ENCODE data around the gene DDR1. TPM values are rescaled to one million over a fixed set of nuclear protein-coding genes. Genes with fewer than 3 reads are reported as not detected.
"Not testable (repeated sequence)": the region's sequence is repeated elsewhere in the genome, so short reads cannot be mapped to it uniquely, and the experiment has no call there.

DDR1 gene
- total RNA-seq, 3 donors from 2014 or later = 145 to 336 (median 271) TPM

DNA sequence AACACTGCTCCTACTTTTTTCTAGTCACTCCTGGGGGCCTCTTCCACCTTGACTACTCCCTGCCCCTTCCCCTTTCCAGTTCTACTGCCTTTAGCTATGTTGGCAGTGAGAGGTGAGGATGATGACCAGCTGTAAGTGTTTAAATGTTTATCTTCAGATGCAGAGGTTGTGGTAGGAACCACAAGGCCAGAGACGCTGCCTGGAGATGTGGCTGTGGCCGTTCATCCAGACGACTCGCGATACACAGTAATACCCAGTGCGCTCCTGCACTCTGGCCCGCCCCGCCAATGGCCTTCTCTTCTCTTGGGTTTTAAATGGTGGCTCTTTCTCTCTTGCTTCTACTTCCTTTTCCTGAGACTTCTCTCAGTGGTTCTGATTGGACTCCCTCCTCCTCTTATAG, 34.4 kb downstream of the DDR1 start:
- ATAC-seq (no peak), DNase-seq (no peak)
- peaks cover 11% of the 10 kb centered on the region for H3K4me1 ChIP-seq (ENCODE audit: low read depth)
- no peak overlapping the region for H3K4me3 ChIP-seq
- no peaks in the 10 kb centered on the region for H3K9me3 ChIP-seq
- no peaks in the 10 kb centered on the region for H3K36me3 ChIP-seq (ENCODE audit: low read depth)
- TF ChIP-seq, protein P1, sequence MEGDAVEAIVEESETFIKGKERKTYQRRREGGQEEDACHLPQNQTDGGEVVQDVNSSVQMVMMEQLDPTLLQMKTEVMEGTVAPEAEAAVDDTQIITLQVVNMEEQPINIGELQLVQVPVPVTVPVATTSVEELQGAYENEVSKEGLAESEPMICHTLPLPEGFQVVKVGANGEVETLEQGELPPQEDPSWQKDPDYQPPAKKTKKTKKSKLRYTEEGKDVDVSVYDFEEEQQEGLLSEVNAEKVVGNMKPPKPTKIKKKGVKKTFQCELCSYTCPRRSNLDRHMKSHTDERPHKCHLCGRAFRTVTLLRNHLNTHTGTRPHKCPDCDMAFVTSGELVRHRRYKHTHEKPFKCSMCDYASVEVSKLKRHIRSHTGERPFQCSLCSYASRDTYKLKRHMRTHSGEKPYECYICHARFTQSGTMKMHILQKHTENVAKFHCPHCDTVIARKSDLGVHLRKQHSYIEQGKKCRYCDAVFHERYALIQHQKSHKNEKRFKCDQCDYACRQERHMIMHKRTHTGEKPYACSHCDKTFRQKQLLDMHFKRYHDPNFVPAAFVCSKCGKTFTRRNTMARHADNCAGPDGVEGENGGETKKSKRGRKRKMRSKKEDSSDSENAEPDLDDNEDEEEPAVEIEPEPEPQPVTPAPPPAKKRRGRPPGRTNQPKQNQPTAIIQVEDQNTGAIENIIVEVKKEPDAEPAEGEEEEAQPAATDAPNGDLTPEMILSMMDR (IDR thresholded peaks at IDR 0.05) = no peak
- intact Hi-C loops (cut with DNase I, micrococcal nuclease) = loop anchor here in 1 of 2 donors (5.0 kb wide), 1 partner anchor 169 kb away; no protein-coding TSS in a partner anchor

- Histone ChIP-seq H3K9me3 (no peaks in the 10 kb centered on the region), H3K4me1 (ENCODE audit: low read depth) (no peaks in the 10 kb centered on the region), H3K36me3 (ENCODE audit: low read depth) (no peaks in the 10 kb centered on the region), H3K4me3 (no peak overlapping the region)
- intact Hi-C loops (cut with DNase I, micrococcal nuclease) = loop anchor here in 1 of 2 donors (5.0 kb wide), 1 partner anchor 145 kb away; no protein-coding TSS in a partner anchor
- TF ChIP-seq, protein P1 (IDR thresholded peaks at IDR 0.05) = no peak
- ATAC-seq (no peak), DNase-seq (no peak)
These were observed 38.1 kb downstream of the DDR1 start for GRCh38 chr6:30922447-30922852.

- not testable (repeated sequence) for H3K36me3 ChIP-seq (ENCODE audit: low read depth); H3K4me3 ChIP-seq; DNase-seq; H3K4me1 ChIP-seq (ENCODE audit: low read depth); H3K9me3 ChIP-seq; ATAC-seq
- intact Hi-C loops (cut with DNase I, micrococcal nuclease) = loop anchor here in 1 of 2 donors (5.0 kb wide), 1 partner anchor 143 kb away; no protein-coding TSS in a partner anchor
These were observed 39.8 kb downstream of the DDR1 start for GRCh38 chr6:30924040-30924627.

GRCh38 chr6:30926644-30927043, 42.3 kb downstream of the DDR1 start:
- intact Hi-C loops (cut with DNase I, micrococcal nuclease) = no loop called here
- H3K4me3 ChIP-seq = no peak overlapping the region
- ATAC-seq (peak; percentile 90), DNase-seq (no peak)
- no peaks in the 10 kb centered on the region for H3K36me3 ChIP-seq (ENCODE audit: low read depth)
- H3K4me1 ChIP-seq (ENCODE audit: low read depth) = no peaks in the 10 kb centered on the region
- H3K9me3 ChIP-seq = peaks cover 7% of the 10 kb centered on the region
- TF ChIP-seq, protein P1 (IDR thresholded peaks at IDR 0.05) = no peak

DNA sequence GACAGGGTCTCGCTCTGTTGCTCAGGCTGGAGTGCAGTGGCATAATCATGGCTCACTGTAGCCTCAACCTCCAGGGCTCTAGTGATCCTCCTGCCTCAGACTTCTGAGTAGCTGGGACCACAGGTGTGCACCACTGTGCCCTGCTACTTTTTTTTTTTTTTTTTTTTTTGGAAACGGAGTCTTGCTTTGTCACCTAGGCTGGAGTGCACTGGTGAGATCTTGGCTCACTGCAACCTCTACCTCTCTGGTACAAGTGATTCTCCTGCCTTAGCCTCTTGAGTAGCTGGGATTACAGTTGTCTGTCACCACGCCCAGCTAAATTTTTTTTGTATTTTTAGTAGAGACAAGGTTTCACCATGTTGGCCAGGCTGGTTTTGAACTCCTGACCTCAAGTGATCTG, 42.8 kb downstream of the DDR1 start:
- H3K36me3 ChIP-seq (ENCODE audit: low read depth); intact Hi-C loops (cut with DNase I, micrococcal nuclease); ATAC-seq: not testable (repeated sequence)

GRCh38 chr6:30928677-30929076, 44.4 kb downstream of the DDR1 start:
- ATAC-seq = no peak
- TF ChIP-seq, protein P1 (IDR thresholded peaks at IDR 0.05) = no peak

More for the DNA sequence above, 42.8 kb downstream of the DDR1 start:
- DNase-seq; H3K4me1 ChIP-seq (ENCODE audit: low read depth); H3K9me3 ChIP-seq; H3K4me3 ChIP-seq: not testable (repeated sequence)

More at GRCh38 chr6:30928677-30929076, 44.4 kb downstream of the DDR1 start:
- H3K9me3 ChIP-seq = peaks cover 7% of the 10 kb centered on the region
- no peak for DNase-seq
- no peak overlapping the region for H3K4me3 ChIP-seq
- intact Hi-C loops (cut with DNase I, micrococcal nuclease) = no loop called here
- no peaks in the 10 kb centered on the region for H3K36me3 ChIP-seq (ENCODE audit: low read depth)
- H3K4me1 ChIP-seq (ENCODE audit: low read depth) = no peaks in the 10 kb centered on the region
